H1 (cell line): ENCODE measurements around the gene S100A4.

Experiments used
- CHD1 ChIP-seq: IDR thresholded peaks from 2 replicates; pipeline ENCODE4 v1.6.1; 2012; ENCODE audit warnings: low read depth, low read length, improper control_type of control experiment
- CTCF ChIP-seq, 3 experiments: IDR thresholded peaks; 1 replicate in 2 of 3; 2 replicates in 1 of 3; pipeline versions ENCODE4 v1.5.1 to v1.6.1; 2011; ENCODE audit warnings: low read length in 3 of 3, mild to moderate bottlenecking in 3 of 3, inconsistent platforms in 2 of 3, low read depth in 1 of 3, moderate library complexity in 1 of 3; ENCODE audit not compliant: insufficient read depth in 1 of 3; ENCODE audit errors: control extremely low read depth in 1 of 3
- E2F6 ChIP-seq: IDR thresholded peaks from 2 replicates; pipeline ENCODE4 v1.6.1; 2012; ENCODE audit warnings: inconsistent platforms
- EZH2 ChIP-seq: fragments of 200-600 bp; sonication (generic); IDR thresholded peaks from 2 replicates; pipeline ENCODE4 v1.7.1; 2012; ENCODE audit warnings: low read depth, mild to moderate bottlenecking, moderate library complexity, low read length, inconsistent platforms; ENCODE audit not compliant: severe bottlenecking
- FOSL1 ChIP-seq: IDR thresholded peaks from 2 replicates; pipeline ENCODE4 v1.6.1; 2011; ENCODE audit warnings: mild to moderate bottlenecking, low read depth, low read length, moderate library complexity; ENCODE audit not compliant: insufficient read depth
- NANOG ChIP-seq: IDR thresholded peaks from 2 replicates; pipeline ENCODE4 v1.6.1; 2011; ENCODE audit warnings: low read length, low read depth, mild to moderate bottlenecking, inconsistent platforms; ENCODE audit not compliant: insufficient read depth, poor library complexity, severe bottlenecking
- POLR2A ChIP-seq, 2 experiments: IDR thresholded peaks; 1 replicate in 1 of 2; 2 replicates in 1 of 2; pipeline ENCODE4 v1.6.1; 2011; ENCODE audit warnings: low read depth in 2 of 2, low read length in 2 of 2, mild to moderate bottlenecking in 2 of 2; ENCODE audit errors: control extremely low read depth in 1 of 2
- RAD21 ChIP-seq, 2 experiments: IDR thresholded peaks in 1 of 2; conservative IDR thresholded peaks in 1 of 2; 2 replicates each; pipeline ENCODE4 v1.6.1; 2011; ENCODE audit warnings: low read depth in 2 of 2, low read length in 2 of 2, improper control_type of control experiment in 1 of 2, inconsistent platforms in 1 of 2, mild to moderate bottlenecking in 1 of 2, moderate library complexity in 1 of 2
- SIN3A ChIP-seq, 2 experiments: IDR thresholded peaks in 1 of 2; conservative IDR thresholded peaks in 1 of 2; 2 replicates each; pipeline ENCODE4 v1.6.1; 2011 to 2012; ENCODE audit warnings: low read length in 2 of 2, improper control_type of control experiment in 1 of 2, low read depth in 1 of 2, mild to moderate bottlenecking in 1 of 2
- SRF ChIP-seq: IDR thresholded peaks from 2 replicates; pipeline ENCODE4 v1.6.1; 2011; ENCODE audit warnings: mild to moderate bottlenecking, low read depth, low read length, moderate library complexity
- USF2 ChIP-seq: IDR thresholded peaks from 2 replicates; pipeline ENCODE4 v1.6.1; 2011; ENCODE audit warnings: low read length, improper control_type of control experiment
- TF ChIP-seq, protein P1 (sequence below): IDR thresholded peaks from 2 replicates; pipeline ENCODE4 v1.6.1; 2011; ENCODE audit warnings: low read depth, mild to moderate bottlenecking, low read length; ENCODE audit not compliant: insufficient read depth

- no peak for TF ChIP-seq CTCF (IDR thresholded peaks at IDR 0.05; ENCODE audit: control extremely low read depth in 1 of 3, insufficient read depth in 1 of 3, low read depth in 1 of 3, low read length in 3 of 3)
- TF ChIP-seq RAD21 (IDR thresholded peaks at IDR 0.05 in 1 of 2, conservative IDR thresholded peaks at IDR 0.05 in 1 of 2; ENCODE audit: low read depth in 2 of 2, low read length in 2 of 2), result no peak
- TF ChIP-seq FOSL1, result no peak
- no peak for TF ChIP-seq POLR2A (IDR thresholded peaks at IDR 0.05; ENCODE audit: control extremely low read depth in 1 of 2, low read depth in 2 of 2, low read length in 2 of 2)
- TF ChIP-seq SRF, result no peak
- TF ChIP-seq USF2, result no peak
- TF ChIP-seq EZH2, result no peak
- no peak for TF ChIP-seq CHD1
- TF ChIP-seq NANOG, result no peak
- TF ChIP-seq SIN3A (conservative IDR thresholded peaks at IDR 0.05 in 1 of 2, IDR thresholded peaks at IDR 0.05 in 1 of 2; ENCODE audit: low read depth in 1 of 2, low read length in 2 of 2), result no peak
- TF ChIP-seq E2F6, result no peak
- TF ChIP-seq, protein P1, sequence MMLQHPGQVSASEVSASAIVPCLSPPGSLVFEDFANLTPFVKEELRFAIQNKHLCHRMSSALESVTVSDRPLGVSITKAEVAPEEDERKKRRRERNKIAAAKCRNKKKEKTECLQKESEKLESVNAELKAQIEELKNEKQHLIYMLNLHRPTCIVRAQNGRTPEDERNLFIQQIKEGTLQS, result no peak
Measured at GRCh38 chr1:153537376-153537730, 8.3 kb downstream of the S100A4 start.
